ENCODE measurements around the gene RASGRF2.

DNA sequence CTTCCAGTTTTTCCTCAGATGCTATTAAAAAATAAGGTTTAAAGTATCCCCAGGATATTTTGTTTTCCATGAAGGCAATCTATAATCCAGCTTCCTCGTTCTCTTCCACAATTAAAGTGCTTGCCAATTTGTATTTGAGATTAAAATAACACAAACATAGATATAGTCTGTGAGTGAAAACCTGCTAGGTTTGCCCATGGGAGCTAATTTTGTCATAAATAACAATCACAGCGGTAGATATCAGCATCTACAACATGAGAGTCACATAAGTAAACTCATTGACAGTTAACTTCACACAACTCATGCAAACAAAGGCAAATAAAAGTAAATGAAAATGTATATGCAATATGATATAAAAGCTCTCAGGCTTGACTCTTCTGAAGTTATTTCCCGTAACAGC is 29.2 kb upstream of the RASGRF2 start:
- TF ChIP-seq, protein P1, sequence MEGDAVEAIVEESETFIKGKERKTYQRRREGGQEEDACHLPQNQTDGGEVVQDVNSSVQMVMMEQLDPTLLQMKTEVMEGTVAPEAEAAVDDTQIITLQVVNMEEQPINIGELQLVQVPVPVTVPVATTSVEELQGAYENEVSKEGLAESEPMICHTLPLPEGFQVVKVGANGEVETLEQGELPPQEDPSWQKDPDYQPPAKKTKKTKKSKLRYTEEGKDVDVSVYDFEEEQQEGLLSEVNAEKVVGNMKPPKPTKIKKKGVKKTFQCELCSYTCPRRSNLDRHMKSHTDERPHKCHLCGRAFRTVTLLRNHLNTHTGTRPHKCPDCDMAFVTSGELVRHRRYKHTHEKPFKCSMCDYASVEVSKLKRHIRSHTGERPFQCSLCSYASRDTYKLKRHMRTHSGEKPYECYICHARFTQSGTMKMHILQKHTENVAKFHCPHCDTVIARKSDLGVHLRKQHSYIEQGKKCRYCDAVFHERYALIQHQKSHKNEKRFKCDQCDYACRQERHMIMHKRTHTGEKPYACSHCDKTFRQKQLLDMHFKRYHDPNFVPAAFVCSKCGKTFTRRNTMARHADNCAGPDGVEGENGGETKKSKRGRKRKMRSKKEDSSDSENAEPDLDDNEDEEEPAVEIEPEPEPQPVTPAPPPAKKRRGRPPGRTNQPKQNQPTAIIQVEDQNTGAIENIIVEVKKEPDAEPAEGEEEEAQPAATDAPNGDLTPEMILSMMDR (IDR thresholded peaks at IDR 0.05): no peak
- TF ChIP-seq, protein P2, sequence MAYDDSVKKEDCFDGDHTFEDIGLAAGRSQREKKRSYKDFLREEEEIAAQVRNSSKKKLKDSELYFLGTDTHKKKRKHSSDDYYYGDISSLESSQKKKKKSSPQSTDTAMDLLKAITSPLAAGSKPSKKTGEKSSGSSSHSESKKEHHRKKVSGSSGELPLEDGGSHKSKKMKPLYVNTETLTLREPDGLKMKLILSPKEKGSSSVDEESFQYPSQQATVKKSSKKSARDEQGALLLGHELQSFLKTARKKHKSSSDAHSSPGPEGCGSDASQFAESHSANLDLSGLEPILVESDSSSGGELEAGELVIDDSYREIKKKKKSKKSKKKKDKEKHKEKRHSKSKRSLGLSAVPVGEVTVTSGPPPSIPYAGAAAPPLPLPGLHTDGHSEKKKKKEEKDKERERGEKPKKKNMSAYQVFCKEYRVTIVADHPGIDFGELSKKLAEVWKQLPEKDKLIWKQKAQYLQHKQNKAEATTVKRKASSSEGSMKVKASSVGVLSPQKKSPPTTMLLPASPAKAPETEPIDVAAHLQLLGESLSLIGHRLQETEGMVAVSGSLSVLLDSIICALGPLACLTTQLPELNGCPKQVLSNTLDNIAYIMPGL (CRISPR knock-in tag; IDR thresholded peaks at IDR 0.05; ENCODE audit: borderline replicate concordance): no peak
- TF ChIP-seq NR3C1 (IDR thresholded peaks at IDR 0.05): no peak

All from A549 (cell line).